ENCODE data around the gene SLC39A2. TPM values are rescaled to one million over a fixed set of nuclear protein-coding genes. Genes with fewer than 3 reads are reported as not detected.
A peak's percentile ranks its signal among the peaks of the same experiment; 100 is the strongest.

The SLC39A2 gene
- total RNA-seq, 1 experiment from 2014 or later, result not detected

GRCh38 chr14:20986811-20987210 is 12.3 kb upstream of the SLC39A2 start:
- ChIA-PET POLR2A (no interaction called here), RAD21 (ENCODE audit: low non-redundant PET in 1 of 2, low total read pairs in 2 of 2, uncharacterized antibody in 2 of 2, unreplicated experiment in 2 of 2) (no interaction called here), CTCF (interaction anchor here (1.4 to 1.5 kb wide), 2 partner anchors 12 to 16 kb away, joined by 4 to 6 read pairs; no protein-coding TSS in a partner anchor)
- Histone ChIP-seq H3K9ac (ENCODE audit: low read length) (0 out of 2 replicates have a peak overlapping the region, but pooled peaks have one; percentile 22), H3K4me3 (replicated peaks in 1 of 2; ENCODE audit: low read depth in 1 of 2, low read length in 2 of 2) (peak overlapping the region in 1 of 2 experiments; percentile 25; a peak in 1 of 4 replicates), H4K20me1 (ENCODE audit: insufficient read depth) (no peaks in the 10 kb centered on the region), H3K36me3 (ENCODE audit: control insufficient read depth in 1 of 2, insufficient read depth in 2 of 2, low read length in 2 of 2) (peaks cover 1 to 2% of the 10 kb centered on the region in 2 experiments; a peak in 3 of 4 replicates), H2AFZ (ENCODE audit: low read depth, low read length, poor library complexity, severe bottlenecking) (peak overlapping the region; percentile 92), H3K79me2 (ENCODE audit: insufficient read depth, low read length) (peaks cover 18% of the 10 kb centered on the region), H3K27ac (ENCODE audit: low read depth, low read length) (peak overlapping the region; percentile 12; the same call in 1 of the 2 replicates), H3K9me2 (ENCODE audit: insufficient read depth) (no peaks in the 10 kb centered on the region), H3K4me1 (ENCODE audit: control insufficient read depth in 1 of 2, insufficient read depth in 2 of 2, low read length in 2 of 2) (peaks cover 15 to 32% of the 10 kb centered on the region in 2 experiments), H3K4me2 (ENCODE audit: low read length) (peak overlapping the region; percentile 70), H3K9me3 (ENCODE audit: control insufficient read depth in 1 of 2, insufficient read depth in 1 of 2, low read depth in 1 of 2, low read length in 2 of 2) (no peaks in the 10 kb centered on the region), H3K27me3 (ENCODE audit: insufficient read depth, low read length) (no peaks in the 10 kb centered on the region)
- peak; percentile 48 for DNase-seq (ENCODE audit: low read depth, low spot score)
- intact Hi-C loops (cut with micrococcal nuclease), result loop anchor here (5.0 kb wide), 1 partner anchor 305 kb away; the partner anchor contains the start of gene RNASE4
- TF ChIP-seq YY1 (IDR thresholded peaks at IDR 0.05; ENCODE audit: extremely low read depth, insufficient replicate concordance, low read depth, low read length), result no peak
- no peak for TF ChIP-seq ATF3 (IDR thresholded peaks at IDR 0.05)
- peak; percentile 81 for TF ChIP-seq JUND (IDR thresholded peaks at IDR 0.05)
- TF ChIP-seq SP1 (IDR thresholded peaks at IDR 0.05; ENCODE audit: low read depth), result peak; percentile 35; the same call in 1 of the 2 replicates
- peak; percentile 83 for TF ChIP-seq FOSL1 (IDR thresholded peaks at IDR 0.05; ENCODE audit: low read depth)
- no peak for ATAC-seq
- no TSS peak for BruUV-seq (replicated peaks)

GRCh38 chr14:20988717-20989470 is 10.2 kb upstream of the SLC39A2 start:
- intact Hi-C loops (cut with micrococcal nuclease), result loop anchor here (5.0 kb wide), 1 partner anchor 307 kb away; the partner anchor contains the start of gene RNASE4
- no peaks in the 10 kb centered on the region for H3K9me2 ChIP-seq (ENCODE audit: insufficient read depth)
- no peak for ATAC-seq
- H3K27ac ChIP-seq (ENCODE audit: low read depth, low read length), result peak overlapping the region; percentile 75
- H3K9me3 ChIP-seq (ENCODE audit: control insufficient read depth in 1 of 2, insufficient read depth in 1 of 2, low read depth in 1 of 2, low read length in 2 of 2), result no peaks in the 10 kb centered on the region
- H3K9ac ChIP-seq (ENCODE audit: low read length), result peak overlapping the region; percentile 36; the same call in 1 of the 2 replicates
- ChIA-PET POLR2A (interaction anchor here (1.2 kb wide), 1 partner anchor 17 kb away, joined by 3 read pairs; no protein-coding TSS in a partner anchor), RAD21 (ENCODE audit: low non-redundant PET in 1 of 2, low total read pairs in 2 of 2, uncharacterized antibody in 2 of 2, unreplicated experiment in 2 of 2) (no interaction called here), CTCF (interaction anchor here (0.6 to 1.6 kb wide), 3 partner anchors 14 to 26 kb away, joined by 3 to 6 read pairs (median 5); no protein-coding TSS in a partner anchor)
- H3K4me2 ChIP-seq (ENCODE audit: low read length), result peak overlapping the region; percentile 80
- no peaks in the 10 kb centered on the region for H4K20me1 ChIP-seq (ENCODE audit: insufficient read depth)
- TSS peak; percentile 94 for BruUV-seq (replicated peaks)
- H3K79me2 ChIP-seq (ENCODE audit: insufficient read depth, low read length), result peaks cover 32% of the 10 kb centered on the region
- H3K36me3 ChIP-seq (ENCODE audit: control insufficient read depth in 1 of 2, insufficient read depth in 2 of 2, low read length in 2 of 2), result peaks cover 17 to 18% of the 10 kb centered on the region in 2 experiments; a peak in 3 of 4 replicates
- no peak overlapping the region for H2AFZ ChIP-seq (ENCODE audit: low read depth, low read length, poor library complexity, severe bottlenecking)
- H3K4me1 ChIP-seq (ENCODE audit: control insufficient read depth in 1 of 2, insufficient read depth in 2 of 2, low read length in 2 of 2), result peaks cover 15 to 32% of the 10 kb centered on the region in 2 experiments
- H3K4me3 ChIP-seq (replicated peaks in 1 of 2; ENCODE audit: low read depth in 1 of 2, low read length in 2 of 2), result peak overlapping the region; percentile 43 to 69
- no peak for DNase-seq (ENCODE audit: low read depth, low spot score)
- H3K27me3 ChIP-seq (ENCODE audit: insufficient read depth, low read length), result no peaks in the 10 kb centered on the region
- TF ChIP-seq CTCF (IDR thresholded peaks at IDR 0.05 in 2 of 3, conservative IDR thresholded peaks at IDR 0.05 in 1 of 3; ENCODE audit: borderline replicate concordance in 1 of 3, insufficient read depth in 1 of 3, low read depth in 2 of 3, low read length in 2 of 3) (no peak), FOSL1 (IDR thresholded peaks at IDR 0.05; ENCODE audit: low read depth) (no peak), MAX (IDR thresholded peaks at IDR 0.05) (no peak), TCF7L2 (IDR thresholded peaks at IDR 0.05; ENCODE audit: borderline replicate concordance, extremely low read depth, insufficient read depth, insufficient read length) (no peak), POLR2AphosphoS5 (IDR thresholded peaks at IDR 0.05; ENCODE audit: low read depth, low read length) (no peak; the same call in 1 of the 2 replicates), CBX3 (IDR thresholded peaks at IDR 0.05; ENCODE audit: low read depth) (no peak), CEBPB (IDR thresholded peaks at IDR 0.05; ENCODE audit: low read depth) (no peak), SIN3A (IDR thresholded peaks at IDR 0.05; ENCODE audit: low read depth) (no peak)
